Ovary (tissue), 9 donors: ENCODE results near the gene IFT88. TPM values are rescaled to one million over a fixed set of nuclear protein-coding genes. Genes with fewer than 3 reads are reported as not detected.

Source experiments
- DNase-seq, 5 donors: peaks; one replicate each; pipeline ENCODE4 v3.0.0-alpha.2; 2019 to 2020
- H3K27ac ChIP-seq, 2 donors: fragments of 200-600 bp; one replicate each; pipeline versions ENCODE4 v1.5.1 to v1.8.0; 2019 to 2022
- H3K27me3 ChIP-seq: fragments of 200-600 bp; one replicate; pipeline ENCODE4 v1.8.0; 2022
- H3K36me3 ChIP-seq: fragments of 200-600 bp; sonication (generic); one replicate; pipeline ENCODE4 v1.5.1; 2019
- H3K4me1 ChIP-seq: one replicate; pipeline ENCODE4 v1.8.1; 2013; ENCODE audit warnings: mild to moderate bottlenecking, moderate library complexity; ENCODE audit not compliant: insufficient read depth
- H3K4me3 ChIP-seq: fragments of 200-600 bp; sonication (generic); one replicate; pipeline ENCODE4 v1.5.1; 2017
- H3K9me3 ChIP-seq, 2 donors: fragments of 200-600 bp in 1 of 2; sonication (generic) in 1 of 2; one replicate each; pipeline versions ENCODE4 v1.5.1 to v1.8.1; 2013 to 2019; ENCODE audit warnings: mild to moderate bottlenecking in 1 of 2, moderate library complexity in 1 of 2
- EP300 ChIP-seq: sonication (generic); formaldehyde crosslinking; IDR thresholded peaks from one replicate; pipeline ENCODE4 v1.6.1; 2017; ENCODE audit warnings: antibody characterized with exemption
- POLR2A ChIP-seq: fragments of 450-650 bp; IDR thresholded peaks from one replicate; pipeline ENCODE4 v1.6.1; 2017; ENCODE audit warnings: antibody characterized with exemption, mild to moderate bottlenecking, moderate library complexity
- WGBS, 3 donors: extraction: QIAGEN DNeasy Blood & Tissue Kit in 1 of 3; methylation state at CpG; one replicate each; pipeline versions ENCODE4 v1.1.5 to v1.1.7; 2013 to 2017; 5-methylcytosine and 5-hydroxymethylcytosine counted together
- intact Hi-C, 4 donors: fragments of 100-400 bp; cut with DNase I; formaldehyde crosslinking; loops; one replicate each; pipeline versions ENCODE4 v1.11.0 to v1.15.1; 2022 to 2023
- polyA plus RNA-seq, 2 donors: library from polyadenylated mRNA; stranded (reverse); fragments of 200-250 nt in 1 of 2; fragments of 350-450 nt in 1 of 2; fragmentation: Illumina TruSeq in 1 of 2; extraction: RNeasy Lipid Tissue Mini Kit (QIAGEN cat#74804) in 1 of 2; gene quantifications; one replicate each; pipeline ENCODE4 v1.2.3, GENCODE V29; 2013 to 2014
- total RNA-seq, 7 donors: library from RNA; depleted of rRNA in 2 of 7; stranded (reverse); fragments of >200 nt in 2 of 7; fragmentation: NEBNext Ultra II Directional in 3 of 7; extraction: Animal tissue kit (Norgen Biotek cat#: 25700) in 3 of 7; gene quantifications; one replicate each; pipeline versions ENCODE4 v1.1.0 to v1.2.4, GENCODE V29; 2016 to 2023
- TF ChIP-seq, protein P1 (sequence below), 3 donors: fragments of 450-650 bp in 2 of 3; fragments of 200-600 bp in 1 of 3; IDR thresholded peaks; one replicate each; pipeline versions ENCODE4 v1.5.1 to v1.8.0; 2016 to 2022; ENCODE audit warnings: antibody characterized with exemption in 3 of 3, mild to moderate bottlenecking in 1 of 3
- donor health status: DM: no; HTN: no; CAD: no; lungs with moderate emphysema.
- donor health status: DM: no; HTN: no; CAD: no.
- donor health status: Bipolar disorder and iron deficiency.
- donor health status: DM: yes; HTN: yes; CAD: no.
- donor health status: DM: no; HTN: no; CAD: no.
- donor health status: DM: yes; HTN: yes; CAD: no.

Gene IFT88
- total and polyA plus RNA-seq, 9 donors = 12.1 to 30.6 (median 22.9) TPM

DNA sequence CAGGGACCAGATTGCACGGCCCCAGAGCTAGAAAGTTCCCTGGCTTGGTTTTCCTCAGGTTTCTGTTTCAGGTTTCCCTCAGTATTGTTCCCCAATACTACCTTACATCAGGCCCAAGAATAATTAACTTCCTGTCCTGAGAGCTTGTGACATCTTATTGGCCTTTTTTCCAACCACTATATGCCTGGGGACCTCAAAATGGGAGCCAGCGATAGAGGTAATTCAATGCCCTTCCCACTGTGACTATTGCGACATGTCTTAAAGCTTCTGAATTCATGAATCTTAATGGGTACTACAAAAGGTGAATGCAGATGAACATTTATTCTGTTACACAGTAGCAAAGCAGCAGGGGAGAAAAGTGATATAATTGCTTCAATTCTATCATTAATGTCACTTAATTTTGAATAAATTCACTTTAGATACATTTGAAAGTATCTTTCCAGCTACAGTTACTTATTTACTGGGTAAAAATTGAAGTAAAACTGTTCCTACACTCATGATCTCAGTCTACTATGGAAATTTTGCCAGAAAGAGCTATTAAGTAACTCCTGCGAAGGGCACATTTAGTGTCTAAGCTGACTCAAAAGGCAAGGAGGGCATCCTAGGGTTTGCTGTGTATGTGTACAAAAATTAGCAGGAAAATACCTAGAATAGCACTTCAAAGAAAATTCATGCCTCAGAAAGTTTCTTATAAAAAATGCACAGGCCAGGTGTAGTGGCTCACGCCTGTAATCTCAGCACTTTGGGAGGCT is 45.4 kb upstream of the IFT88 start:
- intact Hi-C loops = no loop called here
- WGBS, 3 donors = 93 to 95% (median 94%) methylated on average over 5 of the region's 5 CpGs
- H3K4me1 ChIP-seq = peaks cover 3% of the 10 kb centered on the region
- no peaks in the 10 kb centered on the region for H3K27me3 ChIP-seq
- TF ChIP-seq, protein P1, sequence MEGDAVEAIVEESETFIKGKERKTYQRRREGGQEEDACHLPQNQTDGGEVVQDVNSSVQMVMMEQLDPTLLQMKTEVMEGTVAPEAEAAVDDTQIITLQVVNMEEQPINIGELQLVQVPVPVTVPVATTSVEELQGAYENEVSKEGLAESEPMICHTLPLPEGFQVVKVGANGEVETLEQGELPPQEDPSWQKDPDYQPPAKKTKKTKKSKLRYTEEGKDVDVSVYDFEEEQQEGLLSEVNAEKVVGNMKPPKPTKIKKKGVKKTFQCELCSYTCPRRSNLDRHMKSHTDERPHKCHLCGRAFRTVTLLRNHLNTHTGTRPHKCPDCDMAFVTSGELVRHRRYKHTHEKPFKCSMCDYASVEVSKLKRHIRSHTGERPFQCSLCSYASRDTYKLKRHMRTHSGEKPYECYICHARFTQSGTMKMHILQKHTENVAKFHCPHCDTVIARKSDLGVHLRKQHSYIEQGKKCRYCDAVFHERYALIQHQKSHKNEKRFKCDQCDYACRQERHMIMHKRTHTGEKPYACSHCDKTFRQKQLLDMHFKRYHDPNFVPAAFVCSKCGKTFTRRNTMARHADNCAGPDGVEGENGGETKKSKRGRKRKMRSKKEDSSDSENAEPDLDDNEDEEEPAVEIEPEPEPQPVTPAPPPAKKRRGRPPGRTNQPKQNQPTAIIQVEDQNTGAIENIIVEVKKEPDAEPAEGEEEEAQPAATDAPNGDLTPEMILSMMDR (IDR thresholded peaks at IDR 0.05) = no peak
- TF ChIP-seq POLR2A (no peak), EP300 (no peak)
- H3K36me3 ChIP-seq = no peaks in the 10 kb centered on the region
- no peak overlapping the region for H3K4me3 ChIP-seq
- no peaks in the 10 kb centered on the region for H3K9me3 ChIP-seq
- no peak for DNase-seq
- no peak overlapping the region for H3K27ac ChIP-seq

DNA sequence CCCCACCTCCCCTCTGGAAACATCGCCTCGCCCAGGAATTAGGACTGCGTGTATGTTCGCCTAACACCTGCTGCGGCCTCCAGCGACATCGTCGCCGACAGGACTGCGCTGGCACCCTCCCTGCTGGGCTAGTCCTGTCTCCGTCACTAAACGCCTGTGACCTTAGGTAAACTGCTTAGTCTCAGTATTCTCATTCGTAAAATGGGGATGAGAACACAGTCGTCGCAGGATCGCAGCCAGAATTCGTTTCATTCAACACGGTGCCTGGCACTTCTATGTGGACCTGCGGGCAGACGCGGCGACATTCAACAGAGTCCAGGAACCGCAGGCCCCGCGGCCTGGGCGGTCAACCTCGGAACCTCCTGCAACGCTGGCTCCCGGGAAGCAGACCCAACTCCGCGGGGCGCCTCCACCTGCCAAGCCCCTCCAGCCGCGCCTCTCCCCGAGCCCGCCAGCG is 41.8 kb upstream of the IFT88 start:
- Histone ChIP-seq H3K4me3 (peak overlapping the region; percentile 81), H3K27me3 (no peaks in the 10 kb centered on the region), H3K36me3 (no peaks in the 10 kb centered on the region), H3K9me3 (no peaks in the 10 kb centered on the region), H3K27ac (no peak overlapping the region), H3K4me1 (peaks cover 3% of the 10 kb centered on the region)
- DNase-seq = peak; percentile 13 to 38 (median 26)
- intact Hi-C loops = no loop called here
- TF ChIP-seq POLR2A (no peak), EP300 (no peak)
- TF ChIP-seq, protein P1 (IDR thresholded peaks at IDR 0.05) = no peak
- WGBS, 3 donors = 2 to 3% (median 3%) methylated on average over 24 to 37 of the region's 37 CpGs

DNA sequence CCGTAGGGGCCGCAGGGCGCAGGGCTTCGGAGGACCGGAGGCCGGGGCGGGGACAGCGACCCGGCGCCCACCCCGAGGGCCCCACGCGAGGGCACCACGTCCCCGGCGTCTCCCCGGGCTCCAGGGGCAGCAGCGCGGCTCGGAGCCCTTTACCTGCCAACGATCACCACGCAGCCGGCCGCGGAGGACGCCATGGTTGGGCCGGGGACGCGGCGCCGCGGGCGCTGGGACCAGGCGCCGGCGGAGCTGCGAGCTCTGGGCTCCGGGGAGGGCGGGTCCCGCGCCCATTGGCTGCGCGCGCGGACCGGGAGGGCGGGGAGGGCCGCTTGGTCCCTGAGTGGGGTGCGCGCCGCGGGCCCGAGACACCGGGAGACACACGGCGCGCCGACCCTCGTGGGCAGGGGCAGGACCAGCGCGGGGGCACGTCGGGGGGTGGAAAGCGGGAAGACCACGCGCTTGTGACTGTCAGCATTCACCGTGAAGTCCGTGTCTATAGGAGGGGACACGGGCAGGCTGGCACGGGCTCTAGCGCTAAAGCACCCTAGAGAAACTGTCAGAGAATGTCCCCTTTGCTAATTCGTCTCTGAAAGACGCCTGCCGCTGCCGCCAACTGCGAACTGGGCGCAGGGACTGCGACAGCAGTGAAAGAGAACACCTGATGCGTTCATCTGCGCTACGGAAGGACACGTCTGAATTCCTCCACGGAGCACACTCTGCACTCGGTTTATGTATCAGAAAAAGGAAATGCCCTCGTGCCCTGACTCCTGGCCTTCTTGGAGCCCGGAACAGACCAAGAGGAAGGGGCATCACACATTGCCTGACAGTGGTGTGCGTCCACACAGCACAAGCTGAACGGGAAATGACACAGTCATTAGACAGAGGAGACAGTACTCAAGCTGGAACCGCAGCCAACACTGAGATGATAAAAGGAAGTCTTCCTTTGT is 41.1 kb upstream of the IFT88 start, which contains the start of gene CRYL1:
TSS of gene CRYL1 (minus strand) at position 257 of the 944 bp plus-strand sequence. CDS start at position 194, 63 bp downstream.
- intact Hi-C loops = no loop called here
- DNase-seq = peak; percentile 62 to 78 (median 73)

DNA sequence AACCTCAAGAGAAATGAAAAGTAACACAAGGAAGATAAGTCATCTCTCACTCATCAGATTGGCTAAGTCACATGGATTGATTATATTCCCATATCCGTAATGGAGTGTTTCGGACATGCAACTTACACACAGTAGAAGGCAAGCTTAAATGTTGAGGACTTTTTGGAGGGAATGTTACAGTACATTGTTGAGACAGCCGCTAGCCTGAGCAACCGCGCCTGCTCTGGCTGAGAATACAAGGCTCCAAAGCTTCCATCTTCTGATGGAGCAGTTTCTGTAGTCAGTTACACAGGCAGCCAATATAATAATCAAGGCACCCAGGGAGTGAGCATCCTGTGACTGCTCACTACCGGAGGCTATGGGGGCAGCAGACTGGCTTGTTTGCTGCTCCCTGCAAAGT is 40.3 kb upstream of the IFT88 start:
- Histone ChIP-seq H3K27ac (no peak overlapping the region), H3K4me1 (peaks cover 3% of the 10 kb centered on the region), H3K36me3 (no peaks in the 10 kb centered on the region), H3K27me3 (no peaks in the 10 kb centered on the region), H3K9me3 (no peaks in the 10 kb centered on the region), H3K4me3 (peak overlapping the region; percentile 81)
- DNase-seq = no peak
- intact Hi-C loops = no loop called here
- TF ChIP-seq, protein P1 (IDR thresholded peaks at IDR 0.05) = no peak
- TF ChIP-seq EP300 (no peak), POLR2A (no peak)
- WGBS, 3 donors = 15 to 31% (median 29%) methylated on average over 6 of the region's 6 CpGs

More for the DNA sequence above, 41.1 kb upstream of the IFT88 start, which contains the start of gene CRYL1:
- TF ChIP-seq, protein P1 (IDR thresholded peaks at IDR 0.05) = no peak
- peak; percentile 30 for TF ChIP-seq POLR2A
- no peak within 1 kb of the TSS for H3K27ac ChIP-seq
- H3K36me3 ChIP-seq = no peaks in the 10 kb centered on the region
- peak within 1 kb of the TSS; percentile 81 for H3K4me3 ChIP-seq
- no peaks in the 10 kb centered on the region for H3K9me3 ChIP-seq
- peaks cover 3% of the 10 kb centered on the region for H3K4me1 ChIP-seq
- 0 to 1% (median 0%) methylated on average over 64 to 89 of the region's 89 CpGs for WGBS, 3 donors
- H3K27me3 ChIP-seq = no peaks in the 10 kb centered on the region
